Ishikawa (cell line): ENCODE data around the gene GRK5.

Experiments used
- CEBPB ChIP-seq: IDR thresholded peaks from 2 replicates; pipeline ENCODE4 v1.6.1; 2012
- CREB1 ChIP-seq: IDR thresholded peaks from 2 replicates; pipeline ENCODE4 v1.6.1; 2012; ENCODE audit warnings: low read depth
- EGR1 ChIP-seq: IDR thresholded peaks from 2 replicates; pipeline ENCODE4 v1.6.1; 2012
- EP300 ChIP-seq: IDR thresholded peaks from 2 replicates; pipeline ENCODE4 v1.6.1; 2012; ENCODE audit warnings: borderline replicate concordance
- FOXM1 ChIP-seq: IDR thresholded peaks from 2 replicates; pipeline ENCODE4 v1.6.1; 2012; ENCODE audit warnings: low read depth, borderline replicate concordance
- NFIC ChIP-seq: IDR thresholded peaks from 2 replicates; pipeline ENCODE4 v1.6.1; 2012
- RAD21 ChIP-seq: IDR thresholded peaks from 2 replicates; pipeline ENCODE4 v1.6.1; 2012; ENCODE audit warnings: low read depth
- TAF1 ChIP-seq: IDR thresholded peaks from 2 replicates; pipeline ENCODE4 v1.6.1; 2012; ENCODE audit warnings: low read depth, mild to moderate bottlenecking
- TCF12 ChIP-seq: IDR thresholded peaks from 2 replicates; pipeline ENCODE4 v1.6.1; 2012; ENCODE audit warnings: low read depth
- TEAD4 ChIP-seq: IDR thresholded peaks from 2 replicates; pipeline ENCODE4 v1.6.1; 2012
- YY1 ChIP-seq: IDR thresholded peaks from 2 replicates; pipeline ENCODE4 v1.6.1; 2012; ENCODE audit warnings: low read depth
- ZBTB7A ChIP-seq: IDR thresholded peaks from 2 replicates; pipeline ENCODE4 v1.6.1; 2012; ENCODE audit warnings: low read depth
- TF ChIP-seq, protein P1 (sequence below): IDR thresholded peaks from 2 replicates; pipeline ENCODE4 v1.6.1; 2012; ENCODE audit warnings: low read depth, mild to moderate bottlenecking
- TF ChIP-seq, protein P2 (sequence below): IDR thresholded peaks from 2 replicates; pipeline ENCODE4 v1.6.1; 2012
- TF ChIP-seq, protein P3 (sequence below): IDR thresholded peaks from 2 replicates; pipeline ENCODE4 v1.6.1; 2012

Gene GRK5

DNA sequence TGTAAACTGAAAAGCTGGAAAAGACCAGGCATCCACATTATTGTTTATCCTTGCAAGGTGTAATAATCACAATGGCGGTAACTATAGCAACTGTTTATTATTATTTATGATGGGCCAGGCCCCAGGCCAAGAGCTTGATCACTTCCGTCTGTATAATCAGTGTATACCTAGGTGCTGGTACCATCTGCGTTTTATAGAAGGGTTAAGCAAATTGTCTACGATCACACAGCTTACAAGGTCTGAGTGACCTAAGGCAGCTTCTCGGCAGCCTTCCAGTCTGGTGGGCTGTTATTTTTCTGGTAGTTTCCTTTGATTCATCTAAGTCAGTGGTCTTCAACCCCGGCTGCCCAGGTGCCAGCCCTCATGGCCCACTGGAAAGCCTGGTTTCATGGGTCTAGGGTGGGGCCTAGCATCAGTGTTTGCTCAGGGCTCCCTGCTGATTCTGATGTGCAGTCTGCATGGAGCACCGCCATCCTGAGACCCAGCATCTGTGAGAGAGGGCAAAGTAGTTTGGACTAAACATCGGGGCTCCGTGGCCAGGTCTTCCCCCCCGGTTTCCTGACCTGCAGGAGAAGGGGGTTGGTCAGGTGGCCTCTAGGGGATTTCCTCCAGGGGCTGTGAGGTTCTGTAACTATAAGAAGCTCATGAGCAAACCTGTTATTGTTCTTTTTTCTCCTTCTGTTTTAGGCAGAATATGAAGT is 188.8 kb downstream of the GRK5 start:
- TF ChIP-seq CREB1 = no peak
- no peak for TF ChIP-seq EP300
- TF ChIP-seq, protein P1, sequence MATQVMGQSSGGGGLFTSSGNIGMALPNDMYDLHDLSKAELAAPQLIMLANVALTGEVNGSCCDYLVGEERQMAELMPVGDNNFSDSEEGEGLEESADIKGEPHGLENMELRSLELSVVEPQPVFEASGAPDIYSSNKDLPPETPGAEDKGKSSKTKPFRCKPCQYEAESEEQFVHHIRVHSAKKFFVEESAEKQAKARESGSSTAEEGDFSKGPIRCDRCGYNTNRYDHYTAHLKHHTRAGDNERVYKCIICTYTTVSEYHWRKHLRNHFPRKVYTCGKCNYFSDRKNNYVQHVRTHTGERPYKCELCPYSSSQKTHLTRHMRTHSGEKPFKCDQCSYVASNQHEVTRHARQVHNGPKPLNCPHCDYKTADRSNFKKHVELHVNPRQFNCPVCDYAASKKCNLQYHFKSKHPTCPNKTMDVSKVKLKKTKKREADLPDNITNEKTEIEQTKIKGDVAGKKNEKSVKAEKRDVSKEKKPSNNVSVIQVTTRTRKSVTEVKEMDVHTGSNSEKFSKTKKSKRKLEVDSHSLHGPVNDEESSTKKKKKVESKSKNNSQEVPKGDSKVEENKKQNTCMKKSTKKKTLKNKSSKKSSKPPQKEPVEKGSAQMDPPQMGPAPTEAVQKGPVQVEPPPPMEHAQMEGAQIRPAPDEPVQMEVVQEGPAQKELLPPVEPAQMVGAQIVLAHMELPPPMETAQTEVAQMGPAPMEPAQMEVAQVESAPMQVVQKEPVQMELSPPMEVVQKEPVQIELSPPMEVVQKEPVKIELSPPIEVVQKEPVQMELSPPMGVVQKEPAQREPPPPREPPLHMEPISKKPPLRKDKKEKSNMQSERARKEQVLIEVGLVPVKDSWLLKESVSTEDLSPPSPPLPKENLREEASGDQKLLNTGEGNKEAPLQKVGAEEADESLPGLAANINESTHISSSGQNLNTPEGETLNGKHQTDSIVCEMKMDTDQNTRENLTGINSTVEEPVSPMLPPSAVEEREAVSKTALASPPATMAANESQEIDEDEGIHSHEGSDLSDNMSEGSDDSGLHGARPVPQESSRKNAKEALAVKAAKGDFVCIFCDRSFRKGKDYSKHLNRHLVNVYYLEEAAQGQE = no peak
- TF ChIP-seq RAD21 = no peak
- TF ChIP-seq YY1 = no peak
- TF ChIP-seq EGR1 = no peak
- TF ChIP-seq TEAD4 = no peak
- no peak for TF ChIP-seq FOXM1
- TF ChIP-seq ZBTB7A = no peak
- no peak for TF ChIP-seq CEBPB
- TF ChIP-seq, protein P2, sequence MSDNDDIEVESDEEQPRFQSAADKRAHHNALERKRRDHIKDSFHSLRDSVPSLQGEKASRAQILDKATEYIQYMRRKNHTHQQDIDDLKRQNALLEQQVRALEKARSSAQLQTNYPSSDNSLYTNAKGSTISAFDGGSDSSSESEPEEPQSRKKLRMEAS = no peak
- TF ChIP-seq NFIC = no peak
- TF ChIP-seq TAF1 = no peak
- TF ChIP-seq, protein P3, sequence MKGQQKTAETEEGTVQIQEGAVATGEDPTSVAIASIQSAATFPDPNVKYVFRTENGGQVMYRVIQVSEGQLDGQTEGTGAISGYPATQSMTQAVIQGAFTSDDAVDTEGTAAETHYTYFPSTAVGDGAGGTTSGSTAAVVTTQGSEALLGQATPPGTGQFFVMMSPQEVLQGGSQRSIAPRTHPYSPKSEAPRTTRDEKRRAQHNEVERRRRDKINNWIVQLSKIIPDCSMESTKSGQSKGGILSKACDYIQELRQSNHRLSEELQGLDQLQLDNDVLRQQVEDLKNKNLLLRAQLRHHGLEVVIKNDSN = no peak
- no peak for TF ChIP-seq TCF12

DNA sequence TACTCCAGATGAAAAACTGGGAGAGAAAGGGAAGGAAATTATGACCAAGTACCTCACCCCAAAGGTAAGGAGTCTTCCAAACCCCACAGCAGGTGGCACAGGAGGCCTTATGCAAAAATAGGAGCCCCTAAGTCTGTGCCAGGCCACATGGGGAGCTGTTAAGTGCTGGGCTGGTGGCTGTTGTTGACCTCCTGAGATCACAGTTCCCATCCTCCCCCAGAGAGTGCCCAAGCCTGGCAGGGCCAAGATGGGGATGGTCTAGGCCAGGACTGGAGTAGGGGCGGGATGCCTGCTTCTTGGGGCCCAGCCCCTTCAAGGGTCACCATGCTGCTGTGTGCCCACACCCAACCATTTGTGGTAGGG is 189.3 kb downstream of the GRK5 start:
- TF ChIP-seq EGR1 (no peak), CEBPB (no peak), EP300 (no peak), ZBTB7A (no peak), TCF12 (no peak)
- TF ChIP-seq, protein P1 = no peak

DNA sequence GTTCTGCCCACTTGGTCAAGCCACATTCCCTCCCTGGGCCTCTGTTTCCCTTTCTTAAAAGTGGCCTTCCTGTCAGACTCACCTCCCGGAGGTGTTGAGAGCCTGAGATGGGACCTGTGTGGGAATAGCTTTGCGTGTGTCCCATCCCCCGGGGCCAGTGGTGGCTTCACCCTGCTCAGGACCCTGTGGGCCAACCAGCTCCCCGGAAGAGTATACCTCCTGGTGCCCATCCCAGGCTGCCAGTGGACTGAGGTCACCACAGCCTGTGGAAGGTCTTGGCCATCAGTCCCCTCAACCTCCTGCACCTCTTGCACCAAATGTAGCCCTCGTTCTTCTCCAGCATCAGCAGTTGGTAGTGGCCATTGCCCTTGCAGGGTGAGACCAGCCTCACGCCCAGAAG is 190.0 kb downstream of the GRK5 start:
- no peak for TF ChIP-seq TAF1
- no peak for TF ChIP-seq RAD21
- TF ChIP-seq, protein P2 = no peak
- TF ChIP-seq TEAD4 = no peak
- TF ChIP-seq CREB1 = no peak
- TF ChIP-seq NFIC = no peak
- TF ChIP-seq TCF12 = no peak
- TF ChIP-seq, protein P1 = no peak

DNA sequence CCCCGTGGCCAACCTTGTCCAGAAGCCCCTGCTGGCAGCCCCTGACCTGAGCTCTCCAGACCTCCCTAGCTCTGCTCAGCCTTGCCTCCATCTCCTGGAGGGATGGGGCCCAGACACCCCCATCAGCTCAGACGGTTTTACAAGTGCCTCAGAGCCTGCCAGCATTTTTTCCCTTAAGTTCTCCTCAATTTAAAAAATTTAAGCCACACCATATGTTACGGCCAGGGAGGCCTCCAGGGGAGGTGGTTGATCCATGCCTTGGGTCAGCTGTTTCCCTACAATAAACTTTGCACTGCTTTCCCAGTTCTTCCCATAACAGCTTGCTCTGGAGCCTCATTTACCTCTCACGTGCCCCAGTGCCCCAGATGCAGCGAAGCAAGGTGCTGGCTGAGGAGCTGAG is 191.6 kb downstream of the GRK5 start:
- TF ChIP-seq FOXM1 (no peak), CREB1 (no peak), RAD21 (no peak), TEAD4 (no peak), ZBTB7A (no peak), NFIC (no peak), CEBPB (no peak), YY1 (no peak), TCF12 (no peak), EP300 (no peak), TAF1 (no peak), EGR1 (no peak)
- TF ChIP-seq, protein P1 = no peak
- TF ChIP-seq, protein P2 = no peak
- TF ChIP-seq, protein P3 = no peak
